ENCODE measurements around the gene CNTF.

GRCh38 chr11:58659404-58659803, 36.9 kb downstream of the CNTF start:
- TF ChIP-seq CTCF (IDR thresholded peaks at IDR 0.05): no peak
- TF ChIP-seq EZH2phosphoT487 (IDR thresholded peaks at IDR 0.05): no peak
- TF ChIP-seq EZH2 (IDR thresholded peaks at IDR 0.05): no peak
